ENCODE results near the gene NEK1.

Gene NEK1

GRCh38 chr4:169362607-169363006 is 249.8 kb downstream of the NEK1 start:
- Mint-ChIP-seq H3K4me1 (no peaks in the 10 kb centered on the region), H3K4me3 (no peak overlapping the region), H3K27me3 (peaks cover 12% of the 10 kb centered on the region), H3K36me3 (peaks cover 2% of the 10 kb centered on the region), H3K27ac (no peak overlapping the region), H3K9me3 (peaks cover 10% of the 10 kb centered on the region)

- H3K27ac Mint-ChIP-seq: no peak overlapping the region
- no peaks in the 10 kb centered on the region for H3K4me1 Mint-ChIP-seq
- H3K36me3 Mint-ChIP-seq: peaks cover 2% of the 10 kb centered on the region
- H3K4me3 Mint-ChIP-seq: no peak overlapping the region
- H3K9me3 Mint-ChIP-seq: peaks cover 9% of the 10 kb centered on the region
- peaks cover 12% of the 10 kb centered on the region for H3K27me3 Mint-ChIP-seq
These were observed 250.6 kb downstream of the NEK1 start for GRCh38 chr4:169361756-169362155.

- Mint-ChIP-seq H3K4me3 (no peak overlapping the region), H3K4me1 (no peaks in the 10 kb centered on the region), H3K9me3 (peaks cover 4% of the 10 kb centered on the region), H3K36me3 (peaks cover 2% of the 10 kb centered on the region), H3K27ac (no peak overlapping the region), H3K27me3 (peaks cover 11% of the 10 kb centered on the region)
These were observed 252.4 kb downstream of the NEK1 start for GRCh38 chr4:169359961-169360360.

- H3K27me3 Mint-ChIP-seq: no peaks in the 10 kb centered on the region
- no peaks in the 10 kb centered on the region for H3K4me1 Mint-ChIP-seq
- no peak overlapping the region for H3K4me3 Mint-ChIP-seq
- H3K9me3 Mint-ChIP-seq: no peaks in the 10 kb centered on the region
- no peaks in the 10 kb centered on the region for H3K36me3 Mint-ChIP-seq
- H3K27ac Mint-ChIP-seq: no peak overlapping the region
These were observed 260.0 kb downstream of the NEK1 start for GRCh38 chr4:169352360-169352759.

GRCh38 chr4:169351872-169352271 is 260.5 kb downstream of the NEK1 start:
- Mint-ChIP-seq H3K4me1 (no peaks in the 10 kb centered on the region), H3K9me3 (no peaks in the 10 kb centered on the region), H3K36me3 (no peaks in the 10 kb centered on the region), H3K27ac (no peak overlapping the region), H3K4me3 (no peak overlapping the region), H3K27me3 (no peaks in the 10 kb centered on the region)

- Mint-ChIP-seq H3K4me3 (no peak overlapping the region), H3K27me3 (no peaks in the 10 kb centered on the region), H3K9me3 (no peaks in the 10 kb centered on the region), H3K4me1 (no peaks in the 10 kb centered on the region), H3K27ac (no peak overlapping the region), H3K36me3 (no peaks in the 10 kb centered on the region)
These were observed 263.8 kb downstream of the NEK1 start for GRCh38 chr4:169348541-169348940.

- H3K27me3 Mint-ChIP-seq: no peaks in the 10 kb centered on the region
- no peak overlapping the region for H3K4me3 Mint-ChIP-seq
- no peaks in the 10 kb centered on the region for H3K36me3 Mint-ChIP-seq
- no peaks in the 10 kb centered on the region for H3K9me3 Mint-ChIP-seq
- no peak overlapping the region for H3K27ac Mint-ChIP-seq
- no peaks in the 10 kb centered on the region for H3K4me1 Mint-ChIP-seq
These were observed 265.5 kb downstream of the NEK1 start for GRCh38 chr4:169346840-169347239.

GRCh38 chr4:169345316-169345721 is 267.1 kb downstream of the NEK1 start:
- Mint-ChIP-seq H3K27me3 (no peaks in the 10 kb centered on the region), H3K4me1 (no peaks in the 10 kb centered on the region), H3K9me3 (no peaks in the 10 kb centered on the region), H3K36me3 (no peaks in the 10 kb centered on the region), H3K27ac (no peak overlapping the region), H3K4me3 (no peak overlapping the region)
